Stimulated activated CD8-positive, alpha-beta memory T cell treated with anti-CD3 and anti-CD28 coated beads, Interleukin-12 subunit alpha, Interleukin-12 subunit beta, amount 100 ng/mL, for 24 hours (primary cell): ENCODE results near the gene STAB2.

Experiments used
- DNase-seq: peaks from one replicate; pipeline ENCODE4 v3.0.0-alpha.2; 2020; ENCODE audit errors: extremely low read depth

Gene STAB2

DNA sequence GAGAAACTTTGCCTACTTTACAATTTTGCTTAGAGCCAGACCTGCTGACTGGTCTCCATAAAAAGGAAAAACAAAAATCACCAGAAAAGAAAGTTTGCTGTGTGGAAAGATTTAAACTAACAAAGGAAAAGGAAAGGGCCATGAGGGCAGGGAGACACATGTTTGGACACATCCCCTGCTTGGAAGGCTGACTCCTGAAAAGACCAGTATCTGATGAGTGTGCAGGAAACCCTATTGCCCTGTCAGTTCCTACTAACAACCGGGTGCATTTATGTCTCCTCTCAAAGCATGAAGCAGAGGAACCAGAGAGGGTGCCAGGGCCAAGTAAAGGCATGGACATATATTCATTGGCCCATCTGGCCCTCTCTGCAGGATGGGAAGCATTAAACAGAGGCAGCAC, 7.0 kb upstream of the STAB2 start:
- DNase-seq, result no peak

DNA sequence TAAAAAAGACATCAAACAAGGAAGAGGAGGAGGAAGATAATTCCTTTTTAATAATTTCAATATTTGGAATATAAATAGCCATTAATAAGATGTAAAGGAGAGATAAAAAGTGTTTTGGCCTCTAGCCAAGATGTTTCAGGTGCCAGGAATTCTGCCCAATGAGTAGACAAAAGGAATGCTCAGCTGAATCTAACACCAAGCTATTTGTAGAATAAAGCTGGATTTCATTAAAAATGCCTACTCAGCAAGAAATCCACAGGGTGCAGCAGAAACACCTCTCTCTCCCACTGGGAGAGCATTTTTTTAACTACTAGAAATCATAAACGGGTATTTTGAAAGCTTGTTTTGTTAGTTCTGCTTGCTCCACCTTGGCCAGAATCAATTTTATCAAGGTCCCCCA, 4.1 kb upstream of the STAB2 start:
- DNase-seq, result no peak

DNA sequence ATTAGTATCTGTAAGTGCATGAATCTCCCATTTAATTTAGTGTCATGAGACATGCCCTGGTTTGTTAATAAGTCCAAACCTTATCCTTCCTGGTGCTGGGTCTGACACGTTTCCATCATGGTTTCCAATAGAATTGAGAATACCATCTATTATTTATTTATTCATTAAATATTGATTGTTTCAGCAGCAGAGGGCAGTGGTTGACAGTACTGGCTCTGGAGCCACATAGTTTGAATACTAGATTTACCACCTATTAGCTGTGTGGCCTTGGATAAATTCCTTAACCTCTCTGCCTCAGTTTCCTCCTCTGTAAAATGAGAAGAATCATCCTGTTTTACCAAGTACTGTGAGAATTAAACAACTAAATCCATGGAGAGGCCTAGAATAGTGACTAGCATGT, 941 bp upstream of the STAB2 start:
- DNase-seq, result no peak

DNA sequence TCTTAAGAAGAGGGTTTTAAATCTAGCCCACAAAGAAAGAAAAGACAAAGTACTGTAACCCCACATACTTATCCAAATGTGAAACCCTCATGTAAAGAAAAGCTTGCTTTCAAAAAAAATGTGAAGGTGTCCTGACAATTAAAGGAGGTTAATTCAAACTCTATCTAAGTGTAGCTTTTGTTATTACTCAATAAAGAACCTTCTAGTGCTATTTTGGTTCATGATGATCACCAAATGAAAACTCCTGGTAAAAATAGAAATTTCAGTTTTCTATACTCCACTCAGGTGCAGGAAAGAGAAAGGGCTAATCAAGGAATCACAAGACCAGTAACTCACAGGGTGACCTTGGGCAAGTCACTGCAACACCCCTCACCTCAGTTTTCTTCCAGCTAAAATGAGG, 1.6 kb downstream of the STAB2 start:
- no peak for DNase-seq

DNA sequence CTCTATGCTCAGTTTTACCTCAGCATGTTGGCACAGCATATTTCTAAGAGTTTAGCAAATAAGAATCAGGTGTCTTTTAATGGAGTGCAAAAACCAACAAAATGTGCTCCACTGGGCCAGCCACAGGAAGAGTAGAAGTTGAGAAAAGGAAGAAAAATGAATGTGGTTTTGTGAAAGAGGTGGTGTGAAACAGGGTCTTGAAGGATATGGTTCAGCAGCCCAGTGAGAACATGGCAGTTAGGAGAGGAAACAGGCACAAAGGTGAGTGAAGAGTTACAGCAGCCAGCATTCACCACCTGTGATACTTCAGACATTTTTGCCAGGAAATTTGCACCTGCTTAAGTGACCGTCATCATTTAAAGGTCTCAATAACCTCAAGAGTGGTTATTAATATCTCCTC, 2.4 kb downstream of the STAB2 start:
- DNase-seq, result no peak

DNA sequence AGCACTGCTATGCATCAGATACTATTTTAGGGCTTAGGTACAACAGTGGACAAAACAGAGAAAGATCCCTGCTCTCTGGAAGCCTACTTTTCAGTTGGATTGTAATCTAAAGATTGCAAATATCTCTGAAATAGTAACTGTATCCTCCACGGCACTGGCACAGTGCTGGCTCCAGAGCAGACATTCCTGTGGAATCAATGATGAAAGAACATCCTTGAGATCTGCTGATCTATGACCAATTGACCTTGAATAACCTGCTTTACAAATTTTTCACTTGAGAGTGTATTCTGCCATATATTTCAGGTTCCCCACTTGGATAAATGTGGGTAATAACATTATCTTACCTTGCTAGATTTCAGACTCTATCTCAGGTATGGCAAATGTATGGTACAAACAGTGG, 3.2 kb downstream of the STAB2 start:
- DNase-seq, result no peak

DNA sequence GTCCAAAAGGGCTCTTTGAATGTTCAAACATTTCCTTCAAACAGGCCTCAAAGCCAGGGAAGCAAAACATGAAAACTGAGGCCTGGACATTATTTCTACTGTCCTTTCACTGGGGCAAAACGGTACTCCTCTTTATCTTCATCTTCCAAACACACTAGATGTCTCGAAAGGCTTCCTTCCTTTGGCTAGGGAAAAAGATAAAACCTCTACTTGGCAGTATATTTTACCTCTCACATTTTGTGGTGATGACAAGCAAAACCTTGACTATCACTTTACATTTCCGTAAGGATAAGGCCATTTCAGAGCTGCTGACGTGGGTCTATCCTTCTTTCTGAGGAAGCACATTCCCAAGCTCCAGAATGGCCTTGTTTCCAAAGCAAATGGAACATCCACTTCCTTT, 9.9 kb downstream of the STAB2 start:
- no peak for DNase-seq

DNA sequence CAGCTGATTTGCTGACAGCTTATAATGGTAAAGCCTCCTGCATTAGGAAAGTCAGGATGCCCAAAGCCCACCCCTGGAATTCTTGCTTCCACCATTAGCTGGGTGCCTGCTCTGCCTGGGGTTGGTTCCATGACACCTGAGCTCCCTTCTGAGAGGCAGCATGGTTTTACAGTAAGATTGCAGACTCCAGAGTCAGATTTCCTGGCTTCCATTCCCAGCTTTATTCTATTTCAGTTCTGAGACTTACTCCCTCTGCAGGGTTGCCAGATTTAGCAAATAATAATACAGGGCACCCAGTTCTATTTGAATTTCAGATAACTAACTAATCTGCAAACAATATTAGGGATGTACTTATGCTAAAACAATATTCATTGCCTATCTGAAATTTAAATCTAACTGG, 12.2 kb downstream of the STAB2 start:
- no peak for DNase-seq

DNA sequence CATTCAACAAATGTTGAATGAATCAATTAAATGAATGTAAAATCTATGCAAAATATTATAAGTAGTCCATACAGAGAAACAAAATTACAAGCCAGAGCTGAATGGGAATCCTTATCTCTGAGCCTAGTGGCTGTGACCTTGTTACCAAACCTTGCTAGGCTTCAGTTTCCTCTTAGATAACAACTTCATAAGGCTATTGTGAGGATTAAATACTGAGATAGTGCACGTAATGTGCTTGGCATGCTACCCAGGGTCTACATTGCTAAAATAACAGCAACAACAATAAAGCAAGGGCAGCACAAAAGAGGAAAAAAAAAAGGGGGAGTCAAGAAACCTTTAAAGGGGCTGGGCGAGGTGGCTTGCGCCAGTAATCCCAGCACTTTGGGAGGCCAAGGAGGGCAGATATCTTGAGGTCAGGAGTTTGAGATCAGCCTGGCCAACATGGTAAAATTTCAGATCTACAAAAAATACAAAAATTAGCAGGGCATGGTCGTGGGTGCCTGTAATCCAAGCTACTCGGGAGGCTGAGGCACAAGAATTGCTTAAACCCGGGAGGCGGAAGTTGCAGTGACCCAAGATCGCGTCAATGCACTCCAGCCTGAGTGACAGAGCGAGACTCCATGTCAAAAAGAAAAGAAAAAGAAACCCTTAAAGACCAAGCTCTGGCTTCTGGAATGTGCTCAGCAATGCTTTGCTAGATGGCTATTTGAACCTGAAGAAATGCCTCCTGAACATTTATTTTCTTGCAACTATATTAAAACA, 14.1 kb downstream of the STAB2 start:
- no peak for DNase-seq

DNA sequence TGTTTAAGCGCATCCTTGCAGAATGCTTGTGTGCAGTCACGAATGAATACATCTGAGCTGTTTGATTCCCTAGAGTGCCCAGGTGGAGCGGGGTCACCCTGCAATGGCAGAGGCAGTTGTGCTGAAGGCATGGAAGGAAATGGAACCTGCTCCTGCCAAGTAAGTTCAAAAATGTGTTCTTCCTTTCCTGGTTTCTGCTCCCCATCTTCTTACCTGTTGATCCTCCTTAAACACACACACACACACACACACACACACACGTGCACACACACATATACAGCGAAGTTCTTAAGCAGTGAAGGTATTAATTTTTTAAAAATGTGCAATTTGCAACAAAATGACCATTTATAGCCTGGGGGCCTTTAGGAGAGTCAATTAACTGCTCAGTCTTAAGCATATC, 33.3 kb downstream of the STAB2 start:
- no peak for DNase-seq

DNA sequence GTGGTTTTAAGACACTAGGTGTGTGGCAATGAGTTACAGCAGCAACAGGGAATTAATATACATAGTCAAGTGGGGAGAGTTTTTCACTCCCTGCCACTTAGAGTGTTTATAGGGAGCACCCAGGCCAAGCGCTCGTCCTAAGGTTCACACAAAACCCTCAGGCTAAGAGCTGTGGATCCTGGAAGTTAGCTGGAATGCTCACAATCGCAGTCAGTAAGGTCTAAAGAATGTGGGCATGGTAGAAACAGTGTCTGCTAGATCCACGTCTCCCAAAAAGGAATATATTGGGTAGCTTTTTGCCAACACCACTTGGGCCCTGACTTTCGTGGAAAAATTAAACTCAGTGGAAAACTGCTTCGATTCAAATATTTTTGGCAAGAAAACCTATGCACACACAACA, 36.6 kb downstream of the STAB2 start:
- no peak for DNase-seq

DNA sequence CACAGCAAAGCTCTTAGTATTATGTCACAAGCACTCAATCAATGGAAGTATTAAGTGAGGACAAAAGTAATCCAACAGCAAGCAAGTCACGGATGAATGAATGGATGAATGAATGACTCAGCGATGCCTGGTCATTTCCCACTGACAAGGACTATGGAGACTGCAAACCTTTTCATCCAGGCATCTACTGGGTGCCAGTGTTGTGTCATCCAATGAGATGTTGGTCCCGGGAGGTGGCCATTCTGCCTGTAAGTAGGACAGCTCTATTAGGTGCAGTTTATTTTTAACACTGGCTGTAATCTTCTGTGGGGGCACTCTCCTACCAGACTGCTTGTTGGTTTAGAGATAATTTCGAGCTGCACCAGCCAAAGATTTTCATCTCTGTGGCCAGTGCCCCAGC, 39.4 kb downstream of the STAB2 start:
- no peak for DNase-seq

DNA sequence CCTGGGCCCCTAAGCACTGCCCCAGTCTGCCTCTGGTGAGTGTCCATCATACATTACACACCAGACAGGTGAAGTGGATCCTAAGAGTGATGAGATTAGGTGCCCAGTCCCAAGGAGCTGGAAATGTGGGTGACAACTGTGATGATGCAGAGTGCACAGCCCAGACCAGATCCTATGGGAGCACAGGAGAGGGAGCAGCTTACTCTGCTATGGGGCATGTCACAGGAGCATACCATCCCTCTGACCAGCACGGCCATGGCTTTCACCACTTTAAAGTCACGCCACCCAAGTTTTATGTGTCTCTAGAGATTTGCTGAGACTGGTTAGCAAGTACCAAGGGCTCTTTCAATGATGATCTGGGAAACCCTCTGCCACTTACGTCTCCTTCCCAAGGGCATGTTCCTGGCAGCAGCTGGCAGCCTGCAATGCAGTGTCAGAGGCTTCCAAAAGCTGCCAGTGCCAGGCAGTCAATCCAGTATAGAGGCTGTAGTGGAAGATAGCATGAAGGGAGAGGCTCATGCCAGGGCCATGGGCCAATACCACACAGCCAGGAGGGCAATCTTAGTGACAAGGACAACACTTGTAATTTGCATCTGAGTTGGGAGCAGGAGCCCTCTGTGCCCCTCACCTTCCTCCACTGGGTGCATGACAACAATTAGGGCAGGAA, 40.2 kb downstream of the STAB2 start:
- DNase-seq, result no peak

DNA sequence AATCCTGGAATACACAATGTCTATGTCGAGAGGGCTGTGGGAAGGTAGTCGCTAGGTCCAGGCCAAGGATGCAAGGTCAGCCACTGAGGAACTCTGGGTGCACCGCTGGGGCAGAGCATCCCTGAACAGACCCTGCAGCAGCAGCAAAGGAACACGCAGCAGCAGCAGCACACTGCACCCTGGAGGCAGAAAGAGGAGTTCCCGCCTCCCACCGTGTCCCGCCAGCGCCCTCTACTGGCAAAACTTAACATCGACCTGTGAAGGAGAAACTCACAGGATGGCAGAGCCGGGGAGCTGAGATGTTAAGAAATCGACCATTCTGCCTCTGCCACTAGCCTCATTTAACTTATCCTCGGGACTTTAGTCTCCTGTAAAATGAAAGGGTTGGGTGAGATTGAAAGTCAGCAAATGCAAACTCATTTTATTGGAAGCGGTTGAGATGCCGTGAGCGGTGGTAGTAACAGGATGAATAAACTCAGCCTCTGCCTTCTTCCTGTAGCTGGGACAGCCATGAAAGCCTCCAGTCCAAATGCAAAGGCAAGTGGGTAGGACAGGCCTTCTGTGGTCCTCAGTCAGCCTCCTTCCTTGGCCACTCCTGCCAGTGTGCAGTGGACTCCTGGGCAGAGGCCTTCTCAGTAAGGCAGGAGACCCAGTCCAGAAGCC, 45.6 kb downstream of the STAB2 start:
- DNase-seq, result no peak

DNA sequence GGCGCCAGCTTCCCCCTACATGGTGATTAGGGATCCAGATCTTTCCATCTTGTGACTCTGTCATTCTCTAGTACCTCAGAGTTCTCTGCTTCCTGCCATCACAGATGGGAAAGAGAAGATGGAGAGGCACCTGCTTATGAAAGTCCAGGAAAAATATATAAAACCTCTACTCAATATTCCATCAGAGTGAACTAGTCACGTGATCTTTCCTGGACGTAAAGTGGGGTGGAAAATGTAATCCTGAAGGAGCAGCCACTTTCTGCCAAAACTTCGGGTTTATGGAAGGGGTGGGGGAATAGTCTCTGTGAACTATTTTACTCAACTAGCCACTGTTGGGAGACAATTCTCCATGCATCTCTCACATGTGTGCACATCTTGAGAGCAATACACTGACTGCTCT, 47.7 kb downstream of the STAB2 start:
- DNase-seq, result no peak

DNA sequence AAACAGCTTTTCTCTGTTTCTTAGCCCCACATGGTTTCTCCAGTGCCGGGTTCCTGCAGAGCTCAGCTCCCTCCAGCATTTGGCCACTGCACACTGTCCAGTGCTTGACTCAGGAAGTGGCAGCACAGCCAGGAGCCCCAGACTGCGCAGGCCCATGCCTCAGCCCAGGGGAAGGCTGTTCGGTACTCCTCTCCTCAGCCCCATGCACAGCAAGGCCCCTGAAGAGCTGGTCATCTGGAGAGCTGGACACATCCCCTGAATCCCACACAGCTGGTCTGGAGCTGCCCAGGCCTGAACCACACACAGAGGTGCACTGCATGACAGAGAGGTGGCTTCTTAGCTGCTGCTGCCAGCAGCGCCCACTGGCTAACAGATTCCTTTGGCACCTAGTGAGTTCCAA, 48.3 kb downstream of the STAB2 start:
- DNase-seq, result no peak

DNA sequence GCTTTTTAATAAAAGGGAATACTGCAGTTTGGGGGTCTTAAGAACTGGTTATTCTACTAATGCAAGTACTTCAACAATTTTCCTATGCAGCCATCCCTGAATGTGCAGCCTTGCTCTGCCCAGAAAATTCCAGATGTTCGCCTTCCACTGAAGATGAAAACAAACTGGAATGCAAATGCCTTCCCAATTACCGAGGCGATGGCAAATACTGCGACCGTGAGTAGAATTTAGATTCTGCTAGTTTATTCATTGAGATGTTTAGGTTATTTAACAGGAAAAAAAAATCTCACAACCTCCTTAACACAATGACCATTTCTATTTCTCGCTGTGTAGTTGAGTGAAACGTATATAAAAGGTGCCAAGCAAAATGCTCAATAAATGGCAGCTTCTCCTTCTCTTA, 49.9 kb downstream of the STAB2 start:
- DNase-seq, result no peak

DNA sequence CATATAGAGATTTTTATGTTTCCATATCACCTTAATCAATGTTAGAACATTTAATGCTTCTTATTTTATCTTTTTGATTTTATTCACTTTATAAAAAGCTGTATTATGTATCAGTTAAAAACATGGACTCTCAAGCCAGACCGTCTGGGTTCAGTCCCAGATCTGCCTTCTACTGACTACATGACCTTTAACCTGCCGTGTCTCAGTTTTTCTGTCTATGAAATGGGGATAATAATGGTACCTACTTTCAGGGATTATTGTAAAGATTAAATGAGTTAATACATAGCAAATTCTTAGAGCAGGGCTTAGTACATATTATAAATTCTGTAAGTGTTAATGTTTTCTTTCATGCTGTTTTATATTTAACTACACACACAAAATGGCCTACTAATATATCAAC, 50.4 kb downstream of the STAB2 start:
- DNase-seq, result no peak

DNA sequence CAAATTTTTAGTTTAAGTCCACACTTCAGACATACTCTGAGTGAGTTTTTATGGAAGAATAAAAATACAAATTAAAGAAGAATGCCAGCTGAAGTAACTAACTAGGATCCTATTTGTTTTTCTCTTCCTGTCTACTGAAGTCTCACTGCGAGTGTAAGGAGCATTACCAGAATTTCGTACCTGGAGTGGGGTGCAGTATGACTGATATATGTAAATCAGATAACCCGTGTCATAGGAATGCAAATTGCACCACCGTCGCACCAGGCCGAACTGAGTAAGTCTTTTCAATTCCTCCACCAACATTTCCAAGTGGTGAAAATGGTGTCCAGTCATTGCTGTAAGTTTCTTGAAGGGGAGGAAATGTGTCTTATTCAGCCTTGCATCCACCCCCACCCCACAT, 52.9 kb downstream of the STAB2 start:
- no peak for DNase-seq

DNA sequence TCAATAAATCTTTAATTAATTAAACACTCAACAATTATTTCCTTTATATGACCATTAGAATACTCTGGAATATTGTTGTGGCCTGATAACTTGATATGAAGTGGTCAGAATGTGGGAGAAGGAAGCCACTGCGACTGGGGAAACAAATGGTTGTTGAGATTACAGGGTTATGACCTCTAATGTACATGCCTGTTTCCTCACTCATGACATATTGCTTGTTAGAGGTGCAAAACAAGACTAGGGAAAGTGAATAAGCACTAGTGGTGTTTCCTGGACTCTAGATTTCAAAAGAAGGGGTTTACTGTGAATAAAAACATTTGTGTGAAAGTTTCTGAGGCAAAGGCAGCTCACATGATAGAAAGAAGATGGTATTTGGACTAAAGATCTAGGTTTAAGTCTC, 53.3 kb downstream of the STAB2 start:
- no peak for DNase-seq

DNA sequence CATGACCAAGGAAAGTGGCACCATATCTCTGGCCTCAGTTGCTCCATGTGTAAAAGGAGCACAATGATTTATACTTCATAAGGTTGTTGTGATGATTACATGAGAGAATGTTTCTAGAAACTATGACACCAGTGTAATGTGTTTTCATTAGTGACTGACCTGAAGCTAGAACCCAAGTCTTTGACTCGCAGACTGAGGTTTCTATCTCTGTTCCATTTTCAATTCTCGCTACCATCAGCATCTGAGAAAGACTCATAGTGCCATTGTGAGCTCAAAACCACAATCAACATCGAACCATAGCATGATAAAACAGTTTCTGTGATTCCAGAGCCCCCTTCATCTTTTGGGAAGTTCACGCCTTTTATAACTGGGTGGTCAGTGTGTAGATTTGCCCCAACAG, 53.8 kb downstream of the STAB2 start:
- DNase-seq, result no peak

DNA sequence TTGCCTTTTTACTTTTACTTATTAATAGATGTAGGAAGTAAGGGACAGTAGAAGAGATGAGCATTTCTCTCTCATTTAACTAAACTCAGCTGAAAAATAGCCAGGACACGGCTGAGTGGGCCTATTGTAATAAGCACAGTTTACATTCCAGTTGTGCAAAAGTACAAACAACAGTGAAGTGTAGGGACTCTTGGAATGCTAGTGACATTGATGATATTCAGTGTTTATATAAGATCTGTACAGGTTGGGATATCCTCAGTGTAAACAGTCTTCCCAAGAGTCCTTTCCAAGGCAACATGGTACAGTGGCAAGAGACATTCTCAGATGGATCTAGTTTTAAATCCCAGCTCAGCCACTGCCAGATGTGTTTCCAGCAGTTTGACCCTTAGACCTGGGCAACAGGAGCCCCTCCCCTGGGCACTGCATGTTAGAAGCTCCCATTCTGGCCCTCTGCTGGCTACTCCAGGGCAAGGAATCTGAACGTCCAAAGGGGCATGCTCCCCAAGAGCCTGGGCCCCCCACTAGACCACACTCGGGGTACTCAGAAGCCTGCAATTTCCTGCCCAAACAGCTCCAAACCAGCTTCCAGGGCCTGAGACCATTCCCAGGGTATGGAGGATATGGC, 55.3 kb downstream of the STAB2 start:
- no peak for DNase-seq

DNA sequence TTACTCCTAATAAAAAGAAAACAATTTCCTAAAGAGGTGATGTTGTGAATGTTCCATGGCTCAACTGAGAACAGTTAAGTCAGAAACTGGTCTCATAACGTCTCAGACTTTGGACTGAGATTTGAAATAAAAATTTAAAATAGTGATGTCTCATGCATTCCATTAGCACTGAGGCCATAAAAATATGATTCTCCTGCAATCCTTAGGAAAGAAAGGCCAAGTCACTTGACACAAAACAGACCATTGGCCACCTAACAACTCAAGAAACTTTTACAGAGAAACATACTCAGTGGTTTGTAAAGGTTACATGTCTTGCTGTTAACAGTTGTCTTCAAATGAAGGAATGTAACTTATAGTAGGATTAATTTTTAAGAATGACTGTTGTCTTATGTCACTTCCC, 58.1 kb downstream of the STAB2 start:
- no peak for DNase-seq
